Spinal cord (tissue), 10 donors: Measurements from ENCODE around the gene CCNJL. TPM values are rescaled to one million over a fixed set of nuclear protein-coding genes. Genes with fewer than 3 reads are reported as not detected.

Experiments used
- DNase-seq, 6 donors: peaks; one replicate each; pipeline versions ENCODE4 v3.0.0 to v3.0.0-alpha.2; 2013 to 2015; ENCODE audit warnings: low spot score in 6 of 6, low read depth in 4 of 6
- H3K27ac ChIP-seq: one replicate; pipeline ENCODE4 v1.5.1; 2013; ENCODE audit warnings: low read depth, low read length, control low read depth
- H3K27me3 ChIP-seq: one replicate; pipeline ENCODE4 v1.6.1; 2013; ENCODE audit warnings: low read length; ENCODE audit not compliant: control insufficient read depth, insufficient read depth
- H3K36me3 ChIP-seq: one replicate; pipeline ENCODE4 v1.6.1; 2013; ENCODE audit warnings: low read length; ENCODE audit not compliant: control insufficient read depth, insufficient read depth
- H3K4me1 ChIP-seq: one replicate; pipeline ENCODE4 v1.6.1; 2013; ENCODE audit warnings: low read length; ENCODE audit not compliant: control insufficient read depth, insufficient read depth
- H3K4me3 ChIP-seq: one replicate; pipeline ENCODE4 v1.5.1; 2013; ENCODE audit warnings: low read depth, low read length, control low read depth
- H3K9me3 ChIP-seq: one replicate; pipeline ENCODE4 v1.6.1; 2013; ENCODE audit warnings: low read length; ENCODE audit not compliant: control insufficient read depth, insufficient read depth
- WGBS: methylation state at CpG from one replicate; pipeline ENCODE4 v1.1.5; 2013; ENCODE audit warnings: missing lambda C conversion rate; ENCODE audit not compliant: insufficient coverage; 5-methylcytosine and 5-hydroxymethylcytosine counted together
- long read RNA-seq, 4 donors: transcript quantifications; one replicate each; lab custom pipeline, GENCODE V29; 2026
- polyA plus RNA-seq, 2 donors: library from polyadenylated mRNA; unstranded; fragments of 120-200 nt; gene quantifications; one replicate each; pipeline ENCODE4 v1.2.1, GENCODE V29; 2013; ENCODE audit not compliant: insufficient read length in 2 of 2
- total RNA-seq, 2 donors: library from RNA; depleted of rRNA in 1 of 2; stranded (reverse); fragments of 120-200 nt in 1 of 2; fragments of >200 nt in 1 of 2; gene quantifications; one replicate each; pipeline versions ENCODE4 v1.2.3 to v1.2.4, GENCODE V29; 2013 to 2014
- donor health status: healthy.

Gene CCNJL, protein sequence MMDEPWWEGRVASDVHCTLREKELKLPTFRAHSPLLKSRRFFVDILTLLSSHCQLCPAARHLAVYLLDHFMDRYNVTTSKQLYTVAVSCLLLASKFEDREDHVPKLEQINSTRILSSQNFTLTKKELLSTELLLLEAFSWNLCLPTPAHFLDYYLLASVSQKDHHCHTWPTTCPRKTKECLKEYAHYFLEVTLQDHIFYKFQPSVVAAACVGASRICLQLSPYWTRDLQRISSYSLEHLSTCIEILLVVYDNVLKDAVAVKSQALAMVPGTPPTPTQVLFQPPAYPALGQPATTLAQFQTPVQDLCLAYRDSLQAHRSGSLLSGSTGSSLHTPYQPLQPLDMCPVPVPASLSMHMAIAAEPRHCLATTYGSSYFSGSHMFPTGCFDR
- total RNA-seq (1 to 10 TPM; 2.1 to 5.0 TPM), polyA plus RNA-seq (1 to 10 TPM; 6.7 to 7.9 TPM)
- long read RNA-seq, donor 1, partial matches to known transcripts: 0 of 2 reads
- long read RNA-seq, donor 1, other reads (novel, unspliced or antisense): 0 of 2 reads
- long read RNA-seq, donor 2: 0 reads
- long read RNA-seq, donor 3: 0 reads
- long read RNA-seq, donor 4, partial matches to known transcripts: 0 of 2 reads
- long read RNA-seq, donor 4, other reads (novel, unspliced or antisense): 0 of 2 reads

DNA sequence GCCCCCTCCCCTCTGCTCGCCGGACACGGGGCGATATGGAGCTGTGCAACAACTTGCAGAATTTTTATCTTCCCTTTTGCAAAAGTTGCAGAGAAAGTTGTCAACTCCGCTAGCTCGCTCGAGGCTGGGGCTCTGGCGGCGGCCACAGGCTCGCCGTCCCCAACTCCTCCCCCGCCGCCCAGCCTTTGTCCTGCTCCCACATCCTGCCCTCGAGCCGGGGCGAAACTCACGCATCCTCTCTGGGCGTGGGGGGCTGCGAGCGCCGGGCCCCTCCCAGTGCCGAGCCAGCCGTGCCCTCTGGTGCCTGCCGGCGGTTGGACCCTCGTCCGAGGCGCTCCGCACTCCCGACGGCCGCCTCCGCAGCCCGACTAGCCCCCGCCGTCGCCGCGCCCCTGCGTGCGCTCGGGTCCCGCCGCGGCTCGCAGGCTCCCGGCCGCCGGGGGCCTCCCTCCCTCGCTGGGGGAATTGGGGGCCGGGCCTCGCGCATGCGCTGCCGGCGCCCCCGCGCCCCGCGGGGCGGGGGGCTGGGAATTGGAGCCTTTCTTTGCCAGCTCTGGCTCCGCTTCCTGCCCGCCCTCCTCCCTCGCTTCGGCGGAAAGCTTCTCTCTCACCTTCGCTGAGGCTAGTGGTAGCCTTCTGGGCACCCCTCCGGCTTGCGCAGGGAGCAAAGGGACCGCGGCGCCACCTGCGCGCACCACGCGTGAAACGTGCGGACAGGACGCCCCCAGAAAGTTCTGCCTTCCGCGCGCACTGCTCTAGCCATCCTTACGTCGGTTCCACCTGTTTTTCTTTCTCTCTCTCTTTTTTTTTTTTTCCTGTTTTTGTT lies at the start of gene CCNJL:
CCNJL (minus strand) TSS at position 431 of the 826 bp plus-strand sequence. CDS start 641 bp downstream, outside the sequence.
- under 1% methylated on average over 82 of the region's 84 CpGs for WGBS
- Histone ChIP-seq H3K27me3 (peaks cover 2% of the 10 kb centered on the region), H3K4me1 (peaks cover 7% of the 10 kb centered on the region), H3K36me3 (peaks cover 4% of the 10 kb centered on the region), H3K4me3 (peak within 1 kb of the TSS; percentile 75), H3K27ac (no peak within 1 kb of the TSS), H3K9me3 (no peaks in the 10 kb centered on the region)
- peak in 5 of 6 donors; percentile 38 to 90 (median 65) for DNase-seq

DNA sequence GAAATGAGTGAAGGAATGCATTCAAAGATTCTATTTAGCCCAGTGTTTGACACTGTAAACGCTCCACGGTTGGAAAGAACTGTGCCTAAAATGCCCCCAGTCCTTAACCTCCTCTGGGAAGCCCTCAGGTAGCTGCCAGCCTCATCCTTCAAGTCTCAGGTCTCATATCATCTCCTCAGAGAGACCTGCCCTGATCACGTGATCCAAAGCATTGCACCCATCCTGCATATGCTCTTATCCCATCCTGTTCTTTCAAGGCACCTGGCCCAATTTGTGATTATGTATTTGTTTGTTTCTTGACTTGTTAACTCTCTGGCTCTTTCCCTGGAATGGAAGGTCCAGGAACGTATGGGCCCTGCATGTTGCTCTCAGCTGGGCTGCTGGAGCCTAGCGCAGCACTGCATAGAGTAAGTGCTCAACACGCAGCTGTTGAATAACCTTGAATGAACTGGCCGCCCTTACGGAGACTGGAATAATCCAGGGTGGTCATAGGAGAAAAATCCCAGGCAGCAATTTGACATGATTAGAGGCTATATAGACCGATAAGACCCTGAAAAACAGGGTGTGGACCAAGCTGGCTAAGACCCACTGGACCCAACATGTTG lies 49.4 kb upstream of the CCNJL start:
- no peak for DNase-seq
- WGBS: 94% methylated on average over 8 of the region's 9 CpGs
- H3K4me1 ChIP-seq: peaks cover 28% of the 10 kb centered on the region

DNA sequence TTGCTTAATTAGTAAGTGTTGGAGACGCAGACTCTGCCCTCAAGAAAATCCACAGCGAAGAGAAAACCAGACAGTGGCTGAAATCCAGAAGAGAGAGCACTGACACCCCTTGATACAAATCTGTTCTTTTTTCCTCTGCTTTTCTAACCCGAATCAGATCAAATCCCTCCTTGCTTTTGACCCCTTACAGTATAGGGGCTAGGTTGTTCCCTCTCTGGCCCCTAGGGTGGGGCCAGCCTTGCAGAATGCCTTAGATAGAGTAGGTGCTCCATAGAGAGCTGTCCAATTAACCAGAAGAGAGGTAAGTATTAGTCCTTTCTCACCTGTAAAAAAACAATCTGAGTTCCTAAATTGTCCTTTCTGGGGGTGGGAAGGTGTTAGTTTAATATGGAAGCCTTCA lies 47.9 kb upstream of the CCNJL start:
- Histone ChIP-seq H3K36me3 (no peaks in the 10 kb centered on the region), H3K4me1 (peaks cover 32% of the 10 kb centered on the region), H3K27ac (peak overlapping the region; percentile 40), H3K4me3 (no peak overlapping the region), H3K27me3 (no peaks in the 10 kb centered on the region), H3K9me3 (no peaks in the 10 kb centered on the region)
- DNase-seq: no peak
- no CpG with 5 or more reads among the region's 3 CpGs for WGBS

More for the DNA sequence above, 49.4 kb upstream of the CCNJL start:
- H3K4me3 ChIP-seq: no peak overlapping the region
- H3K36me3 ChIP-seq: no peaks in the 10 kb centered on the region
- H3K27ac ChIP-seq: no peak overlapping the region
- H3K27me3 ChIP-seq: no peaks in the 10 kb centered on the region
- H3K9me3 ChIP-seq: no peaks in the 10 kb centered on the region

DNA sequence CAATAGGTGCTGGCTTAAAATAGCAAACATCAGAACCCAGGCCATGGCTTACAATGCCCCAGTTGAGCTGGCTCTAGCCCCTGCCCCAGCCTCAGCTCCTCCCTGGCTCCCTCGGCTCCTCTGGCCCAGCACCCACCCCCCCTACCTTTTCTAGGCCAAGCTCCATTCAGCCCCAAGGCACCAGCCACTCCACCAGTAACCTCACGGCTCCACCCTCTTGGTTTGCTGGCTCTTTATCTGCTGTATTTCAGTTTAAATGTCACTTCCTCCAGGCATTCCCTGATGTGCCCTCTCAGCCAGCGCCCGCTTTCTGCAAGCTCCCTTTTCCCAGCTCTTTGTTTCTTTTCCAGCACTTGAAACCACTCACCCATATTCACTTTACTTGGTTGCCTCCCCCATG lies 47.5 kb upstream of the CCNJL start:
- no peaks in the 10 kb centered on the region for H3K9me3 ChIP-seq
- H3K4me1 ChIP-seq: peaks cover 32% of the 10 kb centered on the region
- H3K4me3 ChIP-seq: no peak overlapping the region
- peaks cover under 1% of the 10 kb centered on the region for H3K36me3 ChIP-seq
- H3K27ac ChIP-seq: peak overlapping the region; percentile 40
- DNase-seq: no peak
- 70% methylated on average over 4 of the region's 4 CpGs for whole genome bisulfite sequencing
- no peaks in the 10 kb centered on the region for H3K27me3 ChIP-seq

DNA sequence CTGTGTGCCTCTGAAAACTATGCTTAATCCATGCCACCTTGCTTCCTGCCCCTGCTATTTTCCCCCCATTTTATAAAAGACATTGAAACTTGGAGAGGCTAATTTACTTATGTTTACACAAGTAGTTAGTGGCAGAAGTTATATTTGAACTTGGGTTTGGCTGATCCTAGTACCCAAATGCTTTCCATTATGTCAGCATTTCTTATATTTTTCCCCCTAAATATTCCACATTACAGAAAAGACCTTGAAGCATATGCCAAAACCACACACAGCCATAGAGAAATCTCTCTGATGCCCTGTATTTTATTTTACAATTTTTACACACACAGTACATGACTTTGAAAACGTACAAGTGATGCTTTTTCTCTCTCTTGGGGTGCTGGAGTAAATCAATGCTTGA lies 46.9 kb upstream of the CCNJL start:
- H3K27me3 ChIP-seq: no peaks in the 10 kb centered on the region
- H3K36me3 ChIP-seq: peaks cover 2% of the 10 kb centered on the region
- WGBS: 40% methylated on average over 1 of the region's 1 CpG
- no peaks in the 10 kb centered on the region for H3K9me3 ChIP-seq
- DNase-seq: no peak
- no peak overlapping the region for H3K27ac ChIP-seq
- H3K4me3 ChIP-seq: no peak overlapping the region
- H3K4me1 ChIP-seq: peaks cover 32% of the 10 kb centered on the region

DNA sequence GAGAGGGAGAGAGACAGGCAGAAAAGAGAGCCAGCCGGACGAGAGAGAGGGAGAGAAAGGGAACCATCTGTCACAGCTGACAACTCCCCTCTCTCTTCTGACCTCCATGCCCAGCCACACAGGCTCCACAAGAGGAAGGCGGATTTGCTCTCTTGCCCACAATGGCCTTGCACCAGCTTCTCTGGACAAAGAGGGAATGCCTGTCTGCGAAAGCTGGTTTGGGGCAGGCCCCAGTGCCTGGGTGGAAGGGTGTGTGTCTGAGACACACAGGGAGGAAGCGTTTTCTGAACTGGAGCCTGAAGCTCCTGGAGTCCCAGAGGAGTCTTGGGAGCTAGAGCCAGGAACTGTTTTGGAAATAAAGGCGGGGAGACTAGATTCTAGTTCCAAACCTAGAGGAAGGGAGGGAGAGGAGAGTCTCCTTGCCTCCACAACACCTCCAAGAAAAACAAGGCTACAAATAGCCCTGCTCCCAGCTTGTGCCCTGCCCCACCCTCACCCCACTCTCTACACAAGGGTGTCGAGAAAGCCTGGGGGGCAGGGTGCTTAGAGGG lies 45.6 kb upstream of the CCNJL start:
- Histone ChIP-seq H3K36me3 (peaks cover 2% of the 10 kb centered on the region), H3K9me3 (no peaks in the 10 kb centered on the region), H3K27ac (peak overlapping the region; percentile 62), H3K4me3 (no peak overlapping the region), H3K27me3 (no peaks in the 10 kb centered on the region), H3K4me1 (peaks cover 24% of the 10 kb centered on the region)
- WGBS: 28% methylated on average over 2 of the region's 7 CpGs
- DNase-seq: peak in 3 of 6 donors; percentile 22 to 78 (median 36)

DNA sequence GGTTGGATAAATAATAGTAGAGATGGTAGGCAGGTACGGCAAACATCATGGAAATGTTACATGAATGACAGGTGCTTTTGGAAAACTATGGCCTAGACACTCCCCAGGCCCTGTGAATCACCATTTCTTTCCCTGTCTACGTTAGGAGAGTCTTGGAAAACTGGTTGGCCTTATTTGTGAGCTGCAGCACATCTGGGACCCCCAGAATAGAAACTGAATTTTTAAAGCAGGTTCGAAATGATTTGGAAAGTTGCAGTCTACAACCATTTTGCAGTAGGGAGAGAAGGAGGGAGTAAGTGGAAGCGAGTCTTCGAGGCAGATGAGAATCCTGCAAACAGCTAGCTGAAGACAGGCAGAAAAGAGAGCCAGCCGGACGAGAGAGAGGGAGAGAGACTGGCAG lies 45.0 kb upstream of the CCNJL start:
- Histone ChIP-seq H3K36me3 (peaks cover 2% of the 10 kb centered on the region), H3K4me1 (peaks cover 24% of the 10 kb centered on the region), H3K4me3 (no peak overlapping the region), H3K27me3 (no peaks in the 10 kb centered on the region), H3K27ac (peak overlapping the region; percentile 62), H3K9me3 (no peaks in the 10 kb centered on the region)
- WGBS: 43% methylated on average over 6 of the region's 7 CpGs
- DNase-seq: no peak

DNA sequence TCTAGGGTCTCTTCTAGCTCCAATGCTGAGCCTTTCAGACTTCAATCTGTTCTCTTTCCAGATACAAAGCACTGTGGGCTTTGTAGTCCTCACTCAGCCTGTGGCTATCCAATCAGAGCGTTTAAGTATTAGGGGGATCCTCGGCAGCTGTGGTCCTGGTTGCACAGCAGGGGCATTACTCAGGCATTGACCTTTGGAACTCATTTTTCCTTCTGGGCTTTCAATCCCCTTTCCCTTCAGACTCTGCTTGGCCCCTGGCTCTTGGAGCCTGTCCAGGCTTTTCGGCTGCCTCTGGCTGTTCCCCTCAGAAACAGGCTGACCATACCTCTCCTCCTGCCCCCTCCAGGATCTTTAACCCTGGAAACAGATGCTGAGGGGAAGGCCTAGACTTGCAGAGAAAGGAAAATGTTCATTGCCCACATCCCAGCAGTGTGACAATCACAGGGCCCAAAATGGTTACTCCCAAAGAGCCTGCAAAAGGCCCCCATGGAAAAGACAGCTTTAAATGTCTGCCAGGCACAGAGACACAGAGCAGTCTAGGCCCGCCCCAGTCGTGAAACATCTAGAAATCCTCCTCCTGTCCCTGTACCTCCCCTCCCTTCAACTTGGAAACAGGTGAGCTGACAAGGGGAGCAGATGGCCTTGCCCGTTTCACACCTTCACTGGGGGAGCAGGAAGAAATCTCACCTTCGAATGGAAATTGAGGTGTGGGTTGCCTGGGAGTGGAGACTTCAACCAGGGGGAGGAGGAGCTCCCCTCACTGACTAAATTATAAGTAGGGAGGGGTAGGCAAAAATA lies 44.4 kb upstream of the CCNJL start:
- no peak overlapping the region for H3K4me3 ChIP-seq
- peaks cover 24% of the 10 kb centered on the region for H3K4me1 ChIP-seq
- no peaks in the 10 kb centered on the region for H3K27me3 ChIP-seq
- H3K9me3 ChIP-seq: no peaks in the 10 kb centered on the region
- H3K27ac ChIP-seq: peak overlapping the region; percentile 62
- 39% methylated on average over 4 of the region's 7 CpGs for WGBS
- DNase-seq: peak in 1 of 6 donors; percentile 66
- H3K36me3 ChIP-seq: peaks cover 2% of the 10 kb centered on the region
